Inflammatory macrophage treated with lipopolysaccharide for 1 hour (primary cell): Measurements from ENCODE around the gene CD79B.
A peak's percentile ranks its signal among the peaks of the same experiment; 100 is the strongest.

ENCODE experiments used
- DNase-seq, 2 donors: peaks; one replicate each; pipeline ENCODE4 v3.0.0-alpha.2; 2020 to 2022

The CD79B gene

GRCh38 chr17:63950940-63951907 is 19.1 kb upstream of the CD79B start:
- DNase-seq, result no peak

- DNase-seq, result no peak
Observed at GRCh38 chr17:63949576-63950250, 17.6 kb upstream of the CD79B start.

- DNase-seq, result no peak
Observed at GRCh38 chr17:63948521-63948920, 16.4 kb upstream of the CD79B start.

- no peak for DNase-seq
Observed at GRCh38 chr17:63947711-63948330, 15.7 kb upstream of the CD79B start.

- DNase-seq, result peak; percentile 19 to 65
Observed at GRCh38 chr17:63946440-63947363, 14.6 kb upstream of the CD79B start.

GRCh38 chr17:63945784-63946439 is 13.8 kb upstream of the CD79B start:
- DNase-seq, result no peak

GRCh38 chr17:63944736-63945499 is 12.8 kb upstream of the CD79B start:
- no peak for DNase-seq

GRCh38 chr17:63943745-63944144 is 11.6 kb upstream of the CD79B start:
- no peak for DNase-seq

GRCh38 chr17:63942309-63942985 is 10.3 kb upstream of the CD79B start:
- DNase-seq, result no peak

- DNase-seq, result no peak
Observed at GRCh38 chr17:63941751-63942150, 9.6 kb upstream of the CD79B start.

GRCh38 chr17:63941162-63941561 is 9.0 kb upstream of the CD79B start:
- DNase-seq, result no peak

GRCh38 chr17:63940584-63940983 is 8.5 kb upstream of the CD79B start:
- no peak for DNase-seq

GRCh38 chr17:63939884-63940283 is 7.8 kb upstream of the CD79B start:
- DNase-seq, result no peak

GRCh38 chr17:63939401-63939800 is 7.3 kb upstream of the CD79B start:
- no peak for DNase-seq

- DNase-seq, result no peak
Observed at GRCh38 chr17:63937920-63938319, 5.8 kb upstream of the CD79B start.

GRCh38 chr17:63937319-63937718 is 5.2 kb upstream of the CD79B start:
- DNase-seq, result no peak

- peak in 1 of 2 donors; percentile 21 for DNase-seq
Observed at GRCh38 chr17:63934183-63935112, 2.3 kb upstream of the CD79B start.

- DNase-seq, result no peak
Observed at GRCh38 chr17:63933598-63933997, 1.5 kb upstream of the CD79B start.

- no peak for DNase-seq
Observed at GRCh38 chr17:63932721-63933120, 590 bp upstream of the CD79B start.
